Esophagus muscularis mucosa (tissue), 4 donors: ENCODE measurements around the gene ALKBH5. TPM values are rescaled to one million over a fixed set of nuclear protein-coding genes. Genes with fewer than 3 reads are reported as not detected.

Source experiments
- DNase-seq: peaks from one replicate; pipeline ENCODE4 v3.0.0-alpha.2; 2017; ENCODE audit errors: extremely low spot score
- H3K27ac ChIP-seq, 4 donors: fragments of 200-600 bp; sonication (generic); replicated peaks in 1 of 4; 1 replicate in 3 of 4; 2 replicates in 1 of 4; pipeline ENCODE4 v1.5.1; 2016 to 2019; ENCODE audit warnings: mild to moderate bottlenecking in 1 of 4
- H3K27me3 ChIP-seq, 4 donors: fragments of 200-600 bp; sonication (generic); one replicate each; pipeline versions ENCODE4 v1.5.1 to v1.6.0; 2016 to 2019
- H3K36me3 ChIP-seq, 4 donors: fragments of 200-600 bp; sonication (generic); one replicate each; pipeline ENCODE4 v1.5.1; 2016 to 2019
- H3K4me1 ChIP-seq, 4 donors: fragments of 200-600 bp; sonication (generic); one replicate each; pipeline ENCODE4 v1.5.1; 2016 to 2019
- H3K4me3 ChIP-seq, 4 donors: fragments of 200-600 bp; sonication (generic); 1 replicate in 2 of 4; 2 replicates in 2 of 4; pipeline ENCODE4 v1.5.1; 2016 to 2019; ENCODE audit warnings: mild to moderate bottlenecking in 4 of 4, moderate library complexity in 1 of 4
- H3K9me3 ChIP-seq, 4 donors: fragments of 200-600 bp; sonication (generic); 1 replicate in 3 of 4; 2 replicates in 1 of 4; pipeline ENCODE4 v1.5.1; 2016 to 2019
- EP300 ChIP-seq: sonication (generic); formaldehyde crosslinking; IDR thresholded peaks from one replicate; pipeline ENCODE4 v1.6.1; 2017; ENCODE audit warnings: antibody characterized with exemption
- POLR2A ChIP-seq: fragments of 450-650 bp; IDR thresholded peaks from one replicate; pipeline ENCODE4 v1.6.1; 2017; ENCODE audit warnings: antibody characterized with exemption, moderate library complexity, mild to moderate bottlenecking, low read depth
- POLR2AphosphoS5 ChIP-seq, 2 donors: sonication (generic); formaldehyde crosslinking; IDR thresholded peaks; one replicate each; pipeline ENCODE4 v1.6.1; 2017; ENCODE audit warnings: antibody characterized with exemption in 2 of 2
- WGBS: methylation state at CpG from one replicate; pipeline ENCODE4 v1.1.5; 2018; 5-methylcytosine and 5-hydroxymethylcytosine counted together
- intact Hi-C: fragments of 100-400 bp; cut with DNase I; formaldehyde crosslinking; loops from one replicate; pipeline ENCODE4 v1.15.1; 2023
- total RNA-seq, 4 donors: library from RNA; depleted of rRNA; stranded (reverse); fragments of >200 nt; gene quantifications; one replicate each; pipeline versions ENCODE4 v1.1.0 to v1.2.1, GENCODE V29; 2016
- TF ChIP-seq, protein P1 (sequence below), 3 experiments: fragments of 200-600 bp in 2 of 3; fragments of 450-650 bp in 1 of 3; sonication (generic) in 2 of 3; IDR thresholded peaks; one replicate each; pipeline ENCODE4 v1.5.1; 2017 to 2019; ENCODE audit warnings: antibody characterized with exemption in 3 of 3, mild to moderate bottlenecking in 2 of 3, moderate library complexity in 1 of 3

ALKBH5 gene
- total RNA-seq, 4 donors from 2014 or later: 120 to 197 (median 151) TPM

DNA sequence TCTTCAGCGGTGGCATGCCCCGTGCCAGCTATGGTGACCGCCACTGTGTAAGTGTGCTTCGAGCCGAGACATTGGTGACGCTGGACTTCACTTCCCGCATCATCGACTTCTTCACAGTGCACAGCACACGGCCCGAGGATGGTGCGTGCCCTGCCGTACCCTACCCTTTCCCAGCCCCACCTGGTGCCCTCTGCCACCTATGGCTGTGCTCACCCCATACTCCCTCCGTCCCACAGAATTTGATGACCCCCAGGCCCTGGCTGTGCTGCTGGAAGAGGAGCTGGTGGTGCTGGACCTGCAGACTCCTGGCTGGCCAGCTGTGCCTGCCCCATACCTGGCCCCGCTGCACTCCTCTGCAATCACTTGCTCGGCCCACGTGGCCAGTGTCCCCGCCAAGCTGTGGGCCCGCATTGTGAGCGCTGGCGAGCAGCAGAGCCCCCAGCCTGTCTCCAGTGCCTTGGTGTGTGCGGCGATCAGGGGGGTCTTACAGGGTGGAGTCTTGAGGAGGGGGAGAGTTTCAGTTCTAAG, 51.3 kb downstream of the ALKBH5 start:
- no peak for DNase-seq
- no peaks in the 10 kb centered on the region for H3K27me3 ChIP-seq
- intact Hi-C loops: no loop called here
- H3K9me3 ChIP-seq: no peaks in the 10 kb centered on the region
- WGBS: 93% methylated on average over 13 of the region's 22 CpGs
- peaks cover 22 to 75% (median 66%) of the 10 kb centered on the region in 4 donors for H3K36me3 ChIP-seq
- TF ChIP-seq EP300: no peak
- TF ChIP-seq, protein P1, sequence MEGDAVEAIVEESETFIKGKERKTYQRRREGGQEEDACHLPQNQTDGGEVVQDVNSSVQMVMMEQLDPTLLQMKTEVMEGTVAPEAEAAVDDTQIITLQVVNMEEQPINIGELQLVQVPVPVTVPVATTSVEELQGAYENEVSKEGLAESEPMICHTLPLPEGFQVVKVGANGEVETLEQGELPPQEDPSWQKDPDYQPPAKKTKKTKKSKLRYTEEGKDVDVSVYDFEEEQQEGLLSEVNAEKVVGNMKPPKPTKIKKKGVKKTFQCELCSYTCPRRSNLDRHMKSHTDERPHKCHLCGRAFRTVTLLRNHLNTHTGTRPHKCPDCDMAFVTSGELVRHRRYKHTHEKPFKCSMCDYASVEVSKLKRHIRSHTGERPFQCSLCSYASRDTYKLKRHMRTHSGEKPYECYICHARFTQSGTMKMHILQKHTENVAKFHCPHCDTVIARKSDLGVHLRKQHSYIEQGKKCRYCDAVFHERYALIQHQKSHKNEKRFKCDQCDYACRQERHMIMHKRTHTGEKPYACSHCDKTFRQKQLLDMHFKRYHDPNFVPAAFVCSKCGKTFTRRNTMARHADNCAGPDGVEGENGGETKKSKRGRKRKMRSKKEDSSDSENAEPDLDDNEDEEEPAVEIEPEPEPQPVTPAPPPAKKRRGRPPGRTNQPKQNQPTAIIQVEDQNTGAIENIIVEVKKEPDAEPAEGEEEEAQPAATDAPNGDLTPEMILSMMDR (IDR thresholded peaks at IDR 0.05): no peak
- H3K27ac ChIP-seq: no peak overlapping the region
- H3K4me3 ChIP-seq: no peak overlapping the region
- peaks cover 0 to 13% (median 2%) of the 10 kb centered on the region in 4 donors for H3K4me1 ChIP-seq

DNA sequence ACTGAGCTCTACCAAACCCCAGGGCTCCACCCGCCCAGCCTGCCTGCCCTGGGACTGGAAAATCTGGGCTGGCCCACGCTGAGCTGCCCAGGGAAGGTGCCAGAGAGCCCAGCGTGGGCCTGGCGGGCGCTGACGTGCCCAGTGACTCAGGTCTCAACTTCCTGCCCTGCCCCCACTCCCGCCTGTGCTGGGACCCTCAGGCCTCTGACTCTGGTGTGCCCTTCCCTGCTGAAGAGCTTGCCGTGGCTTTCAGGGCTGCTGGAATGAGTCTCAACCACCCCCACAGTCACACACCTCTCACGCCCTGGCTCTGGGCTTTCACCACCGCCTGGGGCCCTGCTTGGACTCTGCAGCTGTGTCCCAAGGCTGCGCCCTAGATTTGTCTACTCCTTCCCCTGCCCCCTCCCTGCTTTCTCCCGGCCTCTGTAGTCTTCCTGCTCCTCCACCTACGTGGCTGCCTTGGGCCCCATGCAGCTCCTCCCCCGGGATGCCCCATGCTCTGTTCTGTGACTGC, 52.2 kb downstream of the ALKBH5 start:
- H3K9me3 ChIP-seq: no peaks in the 10 kb centered on the region
- no peak overlapping the region for H3K27ac ChIP-seq
- DNase-seq: no peak
- H3K4me3 ChIP-seq: no peak overlapping the region
- TF ChIP-seq POLR2A: no peak
- no peak for TF ChIP-seq POLR2AphosphoS5 (IDR thresholded peaks at IDR 0.05)
- no peak for TF ChIP-seq EP300
- TF ChIP-seq, protein P1 (IDR thresholded peaks at IDR 0.05): no peak
- peaks cover 22 to 83% (median 68%) of the 10 kb centered on the region in 4 donors for H3K36me3 ChIP-seq
- peaks cover 0 to 4% (median 2%) of the 10 kb centered on the region in 4 donors for H3K4me1 ChIP-seq
- 79% methylated on average over 6 of the region's 14 CpGs for WGBS
- no peaks in the 10 kb centered on the region for H3K27me3 ChIP-seq
- intact Hi-C loops: no loop called here

DNA sequence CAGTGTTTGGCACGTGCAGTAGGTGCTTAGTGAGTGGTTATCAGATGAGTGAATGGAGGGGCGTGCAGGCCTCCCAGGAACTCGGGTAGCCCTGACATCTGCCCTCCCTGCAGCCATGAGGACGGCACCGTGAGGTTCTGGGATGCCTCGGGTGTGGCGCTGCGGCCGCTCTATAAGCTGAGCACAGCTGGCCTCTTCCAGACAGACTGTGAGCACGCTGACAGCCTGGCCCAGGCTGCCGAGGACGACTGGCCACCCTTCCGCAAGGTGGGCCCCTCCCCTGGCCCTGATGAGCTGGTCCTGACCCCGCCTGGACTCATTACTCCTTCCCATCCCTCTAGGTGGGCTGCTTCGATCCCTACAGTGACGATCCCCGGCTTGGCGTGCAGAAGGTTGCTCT, 52.9 kb downstream of the ALKBH5 start:
- no peaks in the 10 kb centered on the region for H3K27me3 ChIP-seq
- H3K27ac ChIP-seq: no peak overlapping the region
- H3K4me1 ChIP-seq: peaks cover 0 to 4% (median 0%) of the 10 kb centered on the region in 4 donors
- intact Hi-C loops: no loop called here
- whole genome bisulfite sequencing: 89% methylated on average over 9 of the region's 18 CpGs
- no peak for DNase-seq
- H3K36me3 ChIP-seq: peaks cover 22 to 90% (median 74%) of the 10 kb centered on the region in 4 donors
- TF ChIP-seq, protein P1 (IDR thresholded peaks at IDR 0.05): no peak
- TF ChIP-seq POLR2A (no peak), EP300 (no peak), POLR2AphosphoS5 (IDR thresholded peaks at IDR 0.05) (no peak)
- H3K4me3 ChIP-seq: no peak overlapping the region
- no peaks in the 10 kb centered on the region for H3K9me3 ChIP-seq

DNA sequence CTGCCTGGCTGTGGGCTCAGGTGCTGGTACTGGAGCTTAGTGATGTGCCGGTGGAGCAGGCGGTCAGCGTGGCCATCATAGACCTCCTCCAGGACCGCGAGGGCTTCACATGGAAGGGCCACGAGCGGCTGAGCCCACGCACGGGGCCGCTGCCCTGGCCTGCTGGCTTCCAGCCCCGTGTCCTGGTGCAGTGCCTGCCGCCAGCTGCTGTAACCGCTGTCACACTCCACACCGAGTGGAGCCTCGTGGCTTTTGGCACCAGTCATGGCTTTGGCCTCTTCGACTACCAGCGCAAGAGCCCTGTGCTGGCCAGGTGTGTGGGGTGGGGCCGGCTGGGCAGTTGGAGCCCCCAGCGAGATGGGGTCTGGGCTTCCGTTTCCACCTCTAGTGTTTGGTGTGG, 53.8 kb downstream of the ALKBH5 start:
- TF ChIP-seq, protein P1 (IDR thresholded peaks at IDR 0.05): no peak
- no peak for TF ChIP-seq EP300
- no peak for TF ChIP-seq POLR2A
- no peak for TF ChIP-seq POLR2AphosphoS5 (IDR thresholded peaks at IDR 0.05)
- H3K4me1 ChIP-seq: peaks cover 0 to 4% (median 0%) of the 10 kb centered on the region in 4 donors
- H3K9me3 ChIP-seq: no peaks in the 10 kb centered on the region
- WGBS: 93% methylated on average over 5 of the region's 20 CpGs
- no peak for DNase-seq
- no peaks in the 10 kb centered on the region for H3K27me3 ChIP-seq
- intact Hi-C loops: no loop called here
- H3K27ac ChIP-seq: no peak overlapping the region
- H3K36me3 ChIP-seq: peaks cover 22 to 96% (median 82%) of the 10 kb centered on the region in 4 donors
- no peak overlapping the region for H3K4me3 ChIP-seq

DNA sequence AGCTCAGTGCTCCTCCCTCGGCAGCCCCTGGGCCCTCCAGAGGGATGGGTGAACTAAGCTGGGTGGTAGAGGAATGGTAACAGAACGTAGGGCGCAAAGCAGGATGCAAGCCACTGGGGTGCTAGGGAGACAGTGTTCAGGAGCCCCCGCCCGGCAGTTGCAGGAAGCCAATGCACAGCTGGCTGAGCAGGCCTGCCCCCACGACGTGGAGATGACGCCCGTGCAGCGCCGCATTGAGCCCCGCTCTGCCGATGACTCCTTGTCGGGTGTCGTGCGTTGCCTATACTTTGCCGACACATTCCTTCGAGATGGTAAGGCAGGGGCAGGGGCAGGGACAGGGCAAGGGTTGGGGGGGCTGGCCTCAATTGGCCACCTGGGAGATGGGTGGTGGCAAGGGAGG, 54.7 kb downstream of the ALKBH5 start:
- no peaks in the 10 kb centered on the region for H3K27me3 ChIP-seq
- no peaks in the 10 kb centered on the region for H3K9me3 ChIP-seq
- intact Hi-C loops: no loop called here
- no peak overlapping the region for H3K27ac ChIP-seq
- 80% methylated on average over 7 of the region's 18 CpGs for WGBS
- no peak overlapping the region for H3K4me3 ChIP-seq
- peaks cover 22 to 96% (median 81%) of the 10 kb centered on the region in 4 donors for H3K36me3 ChIP-seq
- H3K4me1 ChIP-seq: peaks cover 0 to 4% (median 0%) of the 10 kb centered on the region in 4 donors
- TF ChIP-seq POLR2AphosphoS5 (IDR thresholded peaks at IDR 0.05) (no peak), POLR2A (no peak), EP300 (no peak)
- TF ChIP-seq, protein P1 (IDR thresholded peaks at IDR 0.05): no peak
- DNase-seq: no peak
